CD4-positive, alpha-beta T cell (primary cell): ENCODE results near the gene TSPAN33. TPM values are rescaled to one million over a fixed set of nuclear protein-coding genes. Genes with fewer than 3 reads are reported as not detected.

Source experiments
- ATAC-seq: fragments of 200-7000 bp; cut with Tn5 transposase; one replicate; pipeline ENCODE4 v1.10.0; 2022; ENCODE audit warnings: mild to moderate bottlenecking; ENCODE audit not compliant: poor library complexity
- CTCF ChIA-PET: fragments of 350-600 bp; sonication (Branson Sonifier 250); formaldehyde crosslinking; loops from one replicate; lab custom pipeline; 2021; ENCODE audit warnings: antibody characterized with exemption, inconsistent platforms; lab: Charles Lee
- POLR2A ChIA-PET: fragments of 350-600 bp; sonication (Branson Sonifier 250); formaldehyde crosslinking; loops from one replicate; lab custom pipeline; 2021; ENCODE audit warnings: antibody characterized with exemption, inconsistent platforms; lab: Charles Lee
- DNase-seq, 14 experiments: peaks; one replicate each; pipeline ENCODE4 v3.0.0-alpha.2; 2013 to 2020; ENCODE audit warnings: mixed read lengths in 2 of 14
- H3K27ac ChIP-seq, 2 donors: one replicate each; pipeline versions ENCODE4 v1.5.1 to v1.7.0; 2013; ENCODE audit warnings: low read length in 2 of 2, low read depth in 1 of 2, mild to moderate bottlenecking in 1 of 2
- H3K27me3 ChIP-seq, 2 experiments: 1 replicate in 1 of 2; 2 replicates in 1 of 2; pipeline versions ENCODE4 v1.6.1 to v1.7.0; 2013; ENCODE audit warnings: low read length in 2 of 2, control low read depth in 1 of 2, mild to moderate bottlenecking in 1 of 2, moderate library complexity in 1 of 2; ENCODE audit not compliant: insufficient read depth in 2 of 2, control insufficient read depth in 1 of 2
- H3K36me3 ChIP-seq: one replicate; pipeline ENCODE4 v1.6.1; 2013; ENCODE audit warnings: low read length, control low read depth; ENCODE audit not compliant: insufficient read depth
- H3K4me1 ChIP-seq: one replicate; pipeline ENCODE4 v1.6.1; 2013; ENCODE audit warnings: low read length, control low read depth; ENCODE audit not compliant: insufficient read depth
- H3K4me3 ChIP-seq: one replicate; pipeline ENCODE4 v1.5.1; 2013; ENCODE audit warnings: mild to moderate bottlenecking, low read length, moderate library complexity
- H3K9me3 ChIP-seq, 2 experiments: 1 replicate in 1 of 2; 2 replicates in 1 of 2; pipeline versions ENCODE4 v1.6.1 to v1.7.0; 2013; ENCODE audit warnings: low read length in 2 of 2, mild to moderate bottlenecking in 2 of 2, control low read depth in 1 of 2, moderate library complexity in 1 of 2; ENCODE audit not compliant: control insufficient read depth in 1 of 2, insufficient read depth in 1 of 2
- H3K27ac Mint-ChIP-seq: one replicate; pipeline ENCODE4 v1.8.0; 2020; ENCODE audit warnings: mixed read lengths
- H3K27me3 Mint-ChIP-seq: one replicate; pipeline ENCODE4 v1.8.0; 2021; ENCODE audit warnings: mixed read lengths
- H3K36me3 Mint-ChIP-seq: one replicate; pipeline ENCODE4 v1.8.0; 2021; ENCODE audit warnings: low read depth, mixed read lengths
- H3K4me1 Mint-ChIP-seq: one replicate; pipeline ENCODE4 v1.8.0; 2021; ENCODE audit warnings: low read depth, mixed read lengths
- H3K4me3 Mint-ChIP-seq: one replicate; pipeline ENCODE4 v1.8.0; 2020; ENCODE audit warnings: mild to moderate bottlenecking, mixed read lengths
- H3K9me3 Mint-ChIP-seq: one replicate; pipeline ENCODE4 v1.8.0; 2020; ENCODE audit warnings: mixed read lengths
- intact Hi-C, 2 experiments: fragments of 100-400 bp; cut with DNase I in 1 of 2; cut with micrococcal nuclease in 1 of 2; formaldehyde crosslinking; loops; one replicate each; pipeline versions ENCODE4 v1.15.1 to v1.9.0; 2023 to 2025; cut with DNase I, micrococcal nuclease
- total RNA-seq, 174 experiments: library from RNA in 2 of 174; stranded (reverse) in 2 of 174; gene quantifications; one replicate each; pipeline ENCODE4 v1.2.3 and lab custom pipeline; 2021 to 2026
- TF ChIP-seq, protein P1 (sequence below): fragments of 200-600 bp; IDR thresholded peaks from one replicate; pipeline ENCODE4 v1.8.0; 2022; ENCODE audit warnings: antibody characterized with exemption, mild to moderate bottlenecking

TSPAN33 gene
- total RNA-seq, 2 experiments from 2014 or later, result 3.6 to 4.1 TPM

DNA sequence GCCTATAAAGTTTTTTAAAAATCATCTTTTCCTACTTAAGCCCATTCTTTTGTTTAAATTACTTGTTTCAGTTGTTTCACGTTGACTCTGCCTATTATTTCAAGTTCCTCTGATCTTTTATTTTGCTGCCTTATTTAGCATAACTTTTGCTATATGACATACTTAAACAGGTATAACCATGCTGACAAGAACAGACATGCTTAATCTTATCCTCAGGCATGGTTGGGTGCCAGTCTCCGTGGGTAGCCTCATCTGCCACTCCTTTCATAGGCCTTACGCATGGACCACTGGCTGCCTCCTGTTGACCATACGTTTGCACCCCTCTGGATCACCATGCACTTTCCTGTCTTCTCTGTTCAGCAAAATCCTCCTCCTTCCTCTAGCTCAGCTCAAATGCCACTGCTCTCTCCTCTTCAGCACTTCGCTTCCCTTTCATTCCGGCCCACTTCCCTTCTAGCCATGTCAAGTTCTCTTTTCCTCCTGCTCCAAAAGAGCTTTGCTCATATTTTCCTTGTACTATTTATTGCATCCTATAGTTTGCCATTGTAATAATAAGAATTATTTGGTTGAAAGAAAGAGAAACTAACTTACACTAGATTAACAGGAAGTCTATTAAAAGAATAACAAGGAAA is 10.0 kb upstream of the TSPAN33 start:
- CTCF ChIA-PET, result no interaction called here
- H3K36me3 Mint-ChIP-seq, result no peaks in the 10 kb centered on the region
- Histone ChIP-seq H3K4me1 (peaks cover 33% of the 10 kb centered on the region), H3K27ac (no peak overlapping the region), H3K36me3 (no peaks in the 10 kb centered on the region), H3K4me3 (no peak overlapping the region), H3K27me3 (no peaks in the 10 kb centered on the region), H3K9me3 (no peaks in the 10 kb centered on the region)
- TF ChIP-seq, protein P1, sequence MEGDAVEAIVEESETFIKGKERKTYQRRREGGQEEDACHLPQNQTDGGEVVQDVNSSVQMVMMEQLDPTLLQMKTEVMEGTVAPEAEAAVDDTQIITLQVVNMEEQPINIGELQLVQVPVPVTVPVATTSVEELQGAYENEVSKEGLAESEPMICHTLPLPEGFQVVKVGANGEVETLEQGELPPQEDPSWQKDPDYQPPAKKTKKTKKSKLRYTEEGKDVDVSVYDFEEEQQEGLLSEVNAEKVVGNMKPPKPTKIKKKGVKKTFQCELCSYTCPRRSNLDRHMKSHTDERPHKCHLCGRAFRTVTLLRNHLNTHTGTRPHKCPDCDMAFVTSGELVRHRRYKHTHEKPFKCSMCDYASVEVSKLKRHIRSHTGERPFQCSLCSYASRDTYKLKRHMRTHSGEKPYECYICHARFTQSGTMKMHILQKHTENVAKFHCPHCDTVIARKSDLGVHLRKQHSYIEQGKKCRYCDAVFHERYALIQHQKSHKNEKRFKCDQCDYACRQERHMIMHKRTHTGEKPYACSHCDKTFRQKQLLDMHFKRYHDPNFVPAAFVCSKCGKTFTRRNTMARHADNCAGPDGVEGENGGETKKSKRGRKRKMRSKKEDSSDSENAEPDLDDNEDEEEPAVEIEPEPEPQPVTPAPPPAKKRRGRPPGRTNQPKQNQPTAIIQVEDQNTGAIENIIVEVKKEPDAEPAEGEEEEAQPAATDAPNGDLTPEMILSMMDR, result no peak
- H3K4me3 Mint-ChIP-seq, result peak overlapping the region; percentile 3
- DNase-seq (peak in 1 of 14 experiments; percentile 14), ATAC-seq (no peak)
- POLR2A ChIA-PET, result no interaction called here
- H3K4me1 Mint-ChIP-seq, result peaks cover 25% of the 10 kb centered on the region
- no peaks in the 10 kb centered on the region for H3K27me3 Mint-ChIP-seq
- intact Hi-C loops, result no loop called here
- H3K27ac Mint-ChIP-seq, result peak overlapping the region; percentile 70
- no peaks in the 10 kb centered on the region for H3K9me3 Mint-ChIP-seq

DNA sequence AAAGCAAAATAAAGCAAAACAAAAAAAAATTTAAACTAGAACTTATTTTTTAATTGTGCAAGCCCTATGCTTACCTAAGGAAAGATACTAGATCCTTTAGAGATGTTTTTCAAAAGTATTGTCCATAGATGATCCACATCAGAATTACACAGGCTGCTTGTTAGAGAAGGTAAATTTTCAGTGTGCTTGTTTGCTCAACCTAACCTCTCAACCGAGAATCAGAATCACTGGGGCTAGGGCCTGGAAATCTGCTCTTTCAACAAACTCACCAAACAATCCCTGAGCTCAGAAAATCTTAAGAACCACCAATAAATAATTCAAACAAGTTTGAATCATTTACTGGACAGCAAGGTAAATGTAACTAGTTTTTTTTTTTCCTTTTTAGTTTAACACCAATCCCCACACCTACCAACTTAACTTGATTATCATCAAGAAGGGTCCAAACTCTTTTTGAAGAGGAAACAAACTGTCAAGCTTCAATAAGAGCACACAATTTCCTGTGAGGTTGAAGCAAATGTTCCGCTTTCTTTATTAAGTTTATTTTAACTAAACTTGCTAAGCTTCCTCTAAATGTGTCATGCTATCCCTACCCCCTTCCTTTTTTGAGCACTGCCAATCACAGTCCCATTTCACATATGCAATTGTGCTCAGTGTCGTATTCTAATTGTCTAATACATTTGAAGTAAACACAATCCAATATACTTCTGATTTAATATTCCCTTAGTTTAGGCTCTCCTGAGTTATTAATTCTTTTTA is 7.4 kb upstream of the TSPAN33 start:
- Mint-ChIP-seq H3K4me1 (peaks cover 25% of the 10 kb centered on the region), H3K27ac (peak overlapping the region; percentile 84), H3K27me3 (no peaks in the 10 kb centered on the region), H3K9me3 (no peaks in the 10 kb centered on the region), H3K36me3 (no peaks in the 10 kb centered on the region), H3K4me3 (peak overlapping the region; percentile 32)
- Histone ChIP-seq H3K27ac (peak overlapping the region; percentile 35 to 60), H3K4me1 (peaks cover 33% of the 10 kb centered on the region), H3K4me3 (no peak overlapping the region), H3K36me3 (no peaks in the 10 kb centered on the region), H3K27me3 (no peaks in the 10 kb centered on the region), H3K9me3 (no peaks in the 10 kb centered on the region)
- TF ChIP-seq, protein P1, result no peak
- POLR2A ChIA-PET, result interaction anchor here (0.7 to 1.0 kb wide), 5 partner anchors 9 to 734 kb away, joined by 3 to 4 read pairs (median 3); no protein-coding TSS in a partner anchor
- ATAC-seq (peak; percentile 74), DNase-seq (peak in 2 of 14 experiments; percentile 40 to 60)
- intact Hi-C loops, result no loop called here
- CTCF ChIA-PET, result no interaction called here

DNA sequence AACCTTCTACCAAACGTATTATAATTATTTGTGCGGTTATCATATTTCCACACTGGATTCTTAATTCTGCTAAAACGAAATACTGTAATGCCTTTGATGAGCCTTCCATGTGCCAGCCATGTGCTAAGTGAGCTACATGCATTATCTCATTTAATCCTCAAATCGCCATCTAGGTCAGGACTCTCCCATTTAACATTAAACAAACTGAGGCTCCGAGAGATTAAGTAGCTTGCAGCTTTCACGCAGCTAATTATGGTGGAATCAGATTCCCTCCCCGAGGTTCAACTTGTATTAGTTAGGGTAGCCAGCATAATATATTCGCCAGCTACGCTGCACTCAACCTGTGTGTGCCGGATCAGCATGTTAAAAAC is 798 bp upstream of the TSPAN33 start:
- DNase-seq (no peak), ATAC-seq (no peak)
- Histone ChIP-seq H3K27ac (no peak overlapping the region), H3K4me3 (peak overlapping the region; percentile 70), H3K36me3 (no peaks in the 10 kb centered on the region), H3K4me1 (peaks cover 21% of the 10 kb centered on the region), H3K9me3 (no peaks in the 10 kb centered on the region), H3K27me3 (no peaks in the 10 kb centered on the region)
- Mint-ChIP-seq H3K4me1 (peaks cover 20% of the 10 kb centered on the region), H3K27me3 (peaks cover 6% of the 10 kb centered on the region), H3K4me3 (peak overlapping the region; percentile 89), H3K27ac (peak overlapping the region; percentile 3), H3K36me3 (no peaks in the 10 kb centered on the region), H3K9me3 (no peaks in the 10 kb centered on the region)
- POLR2A ChIA-PET, result interaction anchor here (0.7 kb wide), 1 partner anchor 79 kb away, joined by 3 read pairs; no protein-coding TSS in a partner anchor
- TF ChIP-seq, protein P1, result no peak
- CTCF ChIA-PET, result interaction anchor here (2.5 kb wide), 1 partner anchor 20 kb away, joined by 9 read pairs; no protein-coding TSS in a partner anchor
- intact Hi-C loops, result no loop called here
